HG02798 (cell line): ENCODE results near the gene ZNF19.

ENCODE experiments used
- ATAC-seq: cut with Tn5 transposase; IDR thresholded peaks from one replicate; pipeline ENCODE4 v1.9.1; 2021; ENCODE audit warnings: mild to moderate bottlenecking; ENCODE audit not compliant: unreplicated experiment, poor library complexity

ZNF19 gene

DNA sequence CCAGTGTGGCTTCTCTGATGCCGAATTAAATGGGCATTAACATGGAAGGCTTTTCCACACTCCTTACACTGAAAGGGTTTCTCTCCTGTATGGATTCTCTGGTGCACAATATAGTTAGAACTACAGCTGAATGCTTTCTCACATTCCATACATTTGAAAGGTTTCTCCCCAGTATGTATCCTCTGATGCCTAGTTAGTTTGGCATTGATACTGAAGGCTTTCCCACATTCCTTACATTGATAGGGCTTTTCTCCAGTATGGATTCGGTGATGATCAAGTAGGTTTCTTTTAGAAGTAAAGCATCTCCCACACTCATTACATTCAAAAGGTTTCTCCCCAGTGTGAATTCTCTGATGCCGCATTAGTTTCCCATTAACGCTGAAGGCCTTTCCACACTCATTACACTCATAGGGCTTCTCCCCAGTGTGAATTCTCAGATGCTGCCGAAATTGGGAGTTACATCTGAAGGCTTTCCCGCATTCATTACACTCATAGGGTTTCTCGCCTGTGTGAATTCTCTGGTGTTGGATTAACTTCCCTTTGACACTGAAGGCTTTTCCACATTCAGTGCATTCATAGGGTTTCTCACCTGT lies 40.8 kb downstream of the ZNF19 start:
- no peak for ATAC-seq

DNA sequence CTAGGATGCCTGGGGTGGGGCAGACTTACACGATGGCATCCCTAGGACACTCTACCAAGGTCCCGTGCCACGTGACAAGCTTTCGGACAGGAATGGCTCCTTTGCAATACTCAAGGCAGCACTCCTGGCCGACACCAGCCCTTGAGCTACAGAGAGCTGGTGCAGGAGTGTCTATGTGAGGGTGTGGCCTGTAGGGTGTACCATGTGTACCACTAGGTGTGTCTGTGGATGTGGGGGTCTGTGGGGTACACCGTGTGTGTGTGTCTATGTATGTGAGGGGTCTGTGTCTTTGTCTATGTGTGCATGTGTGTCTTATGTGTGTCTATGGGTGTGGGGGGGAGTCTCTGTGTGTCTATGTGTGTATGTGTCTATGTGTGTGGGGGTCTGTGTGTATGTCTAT lies 45.4 kb downstream of the ZNF19 start:
- no peak for ATAC-seq

DNA sequence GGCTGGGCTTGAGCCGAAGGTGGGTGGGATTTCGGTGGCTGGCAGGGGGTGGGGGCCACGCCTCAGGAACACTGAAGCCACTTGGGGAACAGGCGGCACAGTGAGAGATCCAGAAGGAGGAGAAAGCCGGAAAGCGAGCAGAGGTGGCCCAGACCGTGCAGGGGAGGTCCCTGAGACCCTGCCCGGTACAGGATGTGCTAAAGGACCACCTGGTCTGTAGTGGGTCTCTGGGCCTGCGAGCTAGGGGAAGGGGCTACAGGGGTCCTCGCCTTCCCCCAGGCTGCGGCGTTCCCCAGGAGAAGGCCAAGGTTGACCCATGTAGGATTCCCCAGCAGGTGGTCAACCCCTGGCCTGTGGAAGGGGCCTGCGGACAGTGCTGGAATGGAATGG lies 47.1 kb downstream of the ZNF19 start, which contains the start of gene TLE7:
Gene TLE7 (minus strand): TSS at position 4 of the 390 bp plus-strand sequence. CDS start 8,730 bp downstream, outside the sequence.
- no peak for ATAC-seq

GRCh38 chr16:71441348-71442050 lies 47.6 kb downstream of the ZNF19 start:
- no peak for ATAC-seq

GRCh38 chr16:71440669-71441347 lies 48.3 kb downstream of the ZNF19 start:
- ATAC-seq, result no peak

DNA sequence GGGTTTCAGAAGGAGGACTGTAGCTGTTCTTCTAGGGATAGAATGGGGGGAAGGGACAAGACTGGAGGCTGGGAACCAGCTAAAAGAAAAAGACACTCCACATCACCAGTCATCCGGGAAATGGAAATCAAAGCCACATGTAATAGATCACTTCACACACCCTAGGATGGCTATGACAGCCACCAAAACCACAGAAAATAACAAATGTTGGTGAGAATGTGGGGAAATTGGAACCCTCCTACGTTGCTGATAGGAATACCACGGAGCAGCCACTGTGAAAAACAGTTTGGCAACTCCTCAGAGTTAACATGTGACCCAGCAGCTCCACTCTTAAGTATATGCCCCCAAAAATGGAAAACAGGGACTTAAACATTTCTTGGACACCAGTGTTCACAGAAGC lies 49.6 kb downstream of the ZNF19 start:
- ATAC-seq, result no peak

DNA sequence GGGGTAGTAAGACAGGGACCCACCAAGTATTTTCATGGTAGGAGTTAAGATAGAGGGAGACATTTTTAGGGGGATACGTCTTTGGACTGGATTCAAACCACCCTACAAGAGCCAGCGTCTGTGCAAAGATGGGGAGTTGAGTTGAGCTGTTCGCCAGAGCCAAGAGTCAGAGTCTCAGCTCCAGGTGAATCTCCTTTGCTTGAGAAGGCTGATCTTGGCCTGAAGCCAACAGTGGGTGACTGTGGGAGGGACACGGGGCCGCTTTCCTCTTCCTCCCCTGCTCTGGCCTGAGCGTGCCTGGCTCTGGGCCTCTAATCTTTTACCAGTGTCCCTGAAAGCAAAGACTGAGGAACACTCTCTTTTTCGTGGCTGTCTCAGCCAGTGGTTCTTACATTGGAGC lies 52.7 kb downstream of the ZNF19 start:
- ATAC-seq, result no peak

GRCh38 chr16:71432906-71433305 lies 56.2 kb downstream of the ZNF19 start:
- ATAC-seq, result no peak

- ATAC-seq, result no peak
These were observed 57.1 kb downstream of the ZNF19 start for GRCh38 chr16:71431991-71432390.

DNA sequence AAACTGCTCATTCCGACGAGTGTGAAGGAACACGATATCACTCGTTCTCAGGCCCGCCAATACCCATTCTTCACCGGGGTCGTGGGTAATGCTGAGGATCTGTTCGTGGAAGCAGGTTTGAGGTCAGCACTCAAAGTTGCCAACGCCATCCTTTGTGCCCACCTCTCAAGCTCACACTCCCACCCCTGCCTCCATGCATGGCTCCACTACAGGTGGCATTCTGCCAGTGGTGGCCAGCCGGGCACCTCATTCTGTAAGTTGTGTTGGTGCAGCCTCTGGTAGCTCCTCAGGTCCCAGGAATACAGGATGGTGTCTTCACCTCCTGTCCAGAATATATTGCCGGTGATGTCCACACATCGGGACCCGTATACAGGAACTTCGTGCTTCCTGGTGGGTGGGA lies 57.9 kb downstream of the ZNF19 start:
- ATAC-seq, result no peak

DNA sequence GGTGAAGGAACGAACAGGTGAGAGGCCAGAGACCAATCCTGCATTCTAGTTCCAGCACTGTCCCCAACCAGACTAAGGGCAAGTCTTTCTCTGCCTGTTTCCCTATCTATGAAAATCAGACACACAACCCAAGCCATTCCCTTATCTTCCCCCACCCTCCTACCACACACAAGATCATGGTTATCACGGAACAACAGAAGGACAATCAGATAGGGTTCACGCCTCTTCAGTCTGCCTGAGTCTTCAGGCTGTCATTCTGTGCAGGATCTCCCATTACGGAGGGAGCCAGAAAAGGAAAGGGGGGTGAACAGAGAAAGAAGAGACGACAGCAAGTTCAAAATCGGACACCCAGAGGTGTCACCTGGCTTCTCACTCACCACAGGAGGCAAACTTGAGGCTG lies 58.4 kb downstream of the ZNF19 start:
- ATAC-seq, result no peak

GRCh38 chr16:71429581-71429980 lies 59.5 kb downstream of the ZNF19 start:
- no peak for ATAC-seq

- ATAC-seq, result no peak
These were observed 60.2 kb downstream of the ZNF19 start for GRCh38 chr16:71428883-71429282.

GRCh38 chr16:71428385-71428784 lies 60.7 kb downstream of the ZNF19 start:
- no peak for ATAC-seq

DNA sequence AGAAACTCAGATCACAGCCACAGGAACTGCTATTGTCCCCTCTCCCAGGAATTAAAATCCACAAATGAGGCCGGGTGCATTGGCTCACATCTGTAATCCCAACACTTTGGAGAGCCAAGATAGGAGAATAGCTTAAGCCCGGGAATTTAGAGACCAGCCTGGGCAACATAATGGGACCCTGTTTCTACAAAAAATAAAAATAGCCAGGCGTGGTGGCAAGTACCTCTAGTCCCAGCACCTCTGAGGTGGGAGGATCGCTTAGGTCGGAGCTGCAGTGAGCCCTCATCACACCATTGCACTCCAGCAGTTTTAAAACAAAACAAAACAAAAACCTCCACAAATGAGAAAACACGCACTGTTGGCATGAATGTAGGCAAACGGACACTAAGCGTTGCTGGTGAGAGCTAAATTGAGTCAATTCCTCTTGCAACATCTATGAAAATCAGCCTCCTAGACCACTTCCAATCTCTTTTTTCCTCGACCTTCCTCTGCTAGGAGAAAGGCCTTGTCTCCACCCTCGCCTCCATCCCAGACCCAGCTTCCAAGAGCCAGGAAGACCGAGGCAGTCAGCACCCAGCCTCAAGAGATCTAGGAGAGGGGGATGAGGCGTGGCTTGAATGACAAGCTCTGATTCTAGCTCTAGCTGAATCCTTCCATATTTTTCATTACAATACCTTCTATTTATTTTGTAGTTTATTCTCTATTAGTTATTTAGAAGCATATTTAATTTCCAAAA lies 62.1 kb downstream of the ZNF19 start:
- no peak for ATAC-seq

- ATAC-seq, result no peak
These were observed 62.9 kb downstream of the ZNF19 start for GRCh38 chr16:71426069-71426879.

DNA sequence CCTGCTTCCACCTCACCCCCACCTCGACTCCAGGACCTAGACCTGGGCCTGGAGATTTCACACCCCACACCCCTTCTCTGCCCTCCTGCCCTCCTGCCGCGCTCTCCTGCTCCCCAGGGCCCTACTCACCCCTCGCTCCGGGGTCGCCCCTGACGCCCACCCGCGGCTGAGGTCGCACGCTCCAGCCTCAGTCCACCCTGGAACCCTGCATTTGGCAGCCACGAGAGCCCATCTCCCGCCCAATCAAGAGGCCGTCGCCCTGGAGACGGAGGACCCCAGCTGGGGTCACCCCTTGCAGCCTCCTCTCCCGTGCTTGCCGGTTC lies 63.4 kb downstream of the ZNF19 start:
- ATAC-seq, result no peak

GRCh38 chr16:71424626-71425025 lies 64.5 kb downstream of the ZNF19 start:
- ATAC-seq, result no peak

DNA sequence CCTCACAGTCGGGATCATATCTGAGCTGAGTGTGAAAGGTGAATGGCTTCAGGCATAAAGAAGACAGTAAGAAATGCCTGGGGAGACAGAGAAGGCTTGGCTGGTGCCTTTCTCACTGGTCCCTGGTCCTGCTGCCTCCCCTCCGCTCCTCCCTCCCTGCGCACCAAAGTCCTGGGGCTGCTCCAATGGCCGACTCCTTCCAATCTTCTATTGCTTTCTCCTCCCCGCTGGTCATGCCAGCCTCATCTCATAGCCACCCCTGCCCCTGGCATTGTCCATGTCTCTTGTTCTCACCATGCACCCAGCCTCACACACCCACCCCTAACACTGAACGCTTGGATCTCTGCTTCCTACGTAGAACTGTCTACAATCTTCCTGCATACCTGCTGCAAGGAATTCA lies 65.3 kb downstream of the ZNF19 start:
- no peak for ATAC-seq
